ENCODE measurements around the gene GSTO1.

DNA sequence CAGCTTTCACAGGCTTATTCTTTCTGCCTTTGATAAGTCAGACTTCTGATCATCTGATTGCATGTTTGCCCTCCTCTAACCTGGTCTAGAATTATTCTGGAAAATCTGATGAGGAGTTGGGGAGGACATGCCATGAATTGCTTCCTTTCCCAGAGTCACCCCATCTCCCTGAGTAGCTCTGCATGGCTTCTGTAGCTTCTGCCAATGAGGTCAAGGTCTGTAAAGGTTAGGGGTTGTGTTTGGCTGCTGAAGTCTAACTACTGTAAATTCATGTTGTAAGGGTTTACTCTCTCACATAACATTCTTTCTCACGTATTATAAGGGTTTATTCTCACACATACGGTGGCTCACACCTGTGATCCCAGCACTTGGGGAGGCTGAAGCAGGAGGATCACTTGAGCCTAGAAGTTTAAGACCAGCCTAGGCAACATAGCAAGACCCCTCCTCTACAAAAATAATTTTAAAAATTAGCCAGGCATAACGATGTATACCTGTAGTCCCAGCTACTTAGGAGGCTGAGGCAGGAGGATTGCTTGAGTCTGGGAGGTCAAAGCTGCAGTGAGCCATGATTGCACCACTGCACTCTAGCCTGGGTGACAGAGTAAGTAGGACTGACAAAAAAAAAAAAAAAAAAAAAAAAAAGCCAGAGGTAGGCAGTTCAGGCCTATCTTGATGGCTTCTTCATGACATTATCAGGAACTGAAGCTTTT, 25.0 kb downstream of the GSTO1 start:
- TF ChIP-seq, protein P1, sequence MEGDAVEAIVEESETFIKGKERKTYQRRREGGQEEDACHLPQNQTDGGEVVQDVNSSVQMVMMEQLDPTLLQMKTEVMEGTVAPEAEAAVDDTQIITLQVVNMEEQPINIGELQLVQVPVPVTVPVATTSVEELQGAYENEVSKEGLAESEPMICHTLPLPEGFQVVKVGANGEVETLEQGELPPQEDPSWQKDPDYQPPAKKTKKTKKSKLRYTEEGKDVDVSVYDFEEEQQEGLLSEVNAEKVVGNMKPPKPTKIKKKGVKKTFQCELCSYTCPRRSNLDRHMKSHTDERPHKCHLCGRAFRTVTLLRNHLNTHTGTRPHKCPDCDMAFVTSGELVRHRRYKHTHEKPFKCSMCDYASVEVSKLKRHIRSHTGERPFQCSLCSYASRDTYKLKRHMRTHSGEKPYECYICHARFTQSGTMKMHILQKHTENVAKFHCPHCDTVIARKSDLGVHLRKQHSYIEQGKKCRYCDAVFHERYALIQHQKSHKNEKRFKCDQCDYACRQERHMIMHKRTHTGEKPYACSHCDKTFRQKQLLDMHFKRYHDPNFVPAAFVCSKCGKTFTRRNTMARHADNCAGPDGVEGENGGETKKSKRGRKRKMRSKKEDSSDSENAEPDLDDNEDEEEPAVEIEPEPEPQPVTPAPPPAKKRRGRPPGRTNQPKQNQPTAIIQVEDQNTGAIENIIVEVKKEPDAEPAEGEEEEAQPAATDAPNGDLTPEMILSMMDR (IDR thresholded peaks at IDR 0.05) = no peak
- no peak for TF ChIP-seq POLR2A (IDR thresholded peaks at IDR 0.05)

Measured in testis (tissue), 2 donors.